Lower leg skin (tissue), 3 donors: ENCODE results near the gene PLXDC2.
"Not testable (repeated sequence)": the region's sequence is repeated elsewhere in the genome, so short reads cannot be mapped to it uniquely, and the experiment has no call there.

Source experiments
- POLR2A ChIP-seq, 2 donors: fragments of 450-650 bp; IDR thresholded peaks; one replicate each; pipeline ENCODE4 v1.6.1; 2016 to 2017; ENCODE audit warnings: antibody characterized with exemption in 2 of 2, mild to moderate bottlenecking in 1 of 2, moderate library complexity in 1 of 2
- TF ChIP-seq, protein P1 (sequence below), 3 donors: fragments of 450-650 bp; IDR thresholded peaks; one replicate each; pipeline ENCODE4 v1.5.1; 2016; ENCODE audit warnings: antibody characterized with exemption in 3 of 3, mild to moderate bottlenecking in 3 of 3, moderate library complexity in 2 of 3

DNA sequence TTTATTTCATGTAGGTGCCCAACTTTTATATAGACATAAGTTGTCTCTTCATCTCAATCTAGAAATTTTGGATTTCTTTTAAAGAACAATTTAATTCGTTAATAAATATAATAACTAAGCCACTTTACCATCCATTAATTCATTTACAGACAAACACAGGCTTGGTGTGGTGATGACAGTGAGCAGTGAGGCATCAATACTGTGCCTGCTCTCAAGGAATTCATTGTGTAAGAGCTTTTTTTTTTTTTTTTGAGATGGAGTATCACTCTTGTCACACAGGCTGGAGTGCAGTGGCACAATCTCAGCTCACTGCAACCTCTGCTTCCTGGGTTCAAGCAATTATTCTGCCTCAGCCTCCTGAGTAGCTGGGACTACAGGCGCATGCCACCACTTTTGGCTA is 185.8 kb downstream of the PLXDC2 start:
- TF ChIP-seq, protein P1, sequence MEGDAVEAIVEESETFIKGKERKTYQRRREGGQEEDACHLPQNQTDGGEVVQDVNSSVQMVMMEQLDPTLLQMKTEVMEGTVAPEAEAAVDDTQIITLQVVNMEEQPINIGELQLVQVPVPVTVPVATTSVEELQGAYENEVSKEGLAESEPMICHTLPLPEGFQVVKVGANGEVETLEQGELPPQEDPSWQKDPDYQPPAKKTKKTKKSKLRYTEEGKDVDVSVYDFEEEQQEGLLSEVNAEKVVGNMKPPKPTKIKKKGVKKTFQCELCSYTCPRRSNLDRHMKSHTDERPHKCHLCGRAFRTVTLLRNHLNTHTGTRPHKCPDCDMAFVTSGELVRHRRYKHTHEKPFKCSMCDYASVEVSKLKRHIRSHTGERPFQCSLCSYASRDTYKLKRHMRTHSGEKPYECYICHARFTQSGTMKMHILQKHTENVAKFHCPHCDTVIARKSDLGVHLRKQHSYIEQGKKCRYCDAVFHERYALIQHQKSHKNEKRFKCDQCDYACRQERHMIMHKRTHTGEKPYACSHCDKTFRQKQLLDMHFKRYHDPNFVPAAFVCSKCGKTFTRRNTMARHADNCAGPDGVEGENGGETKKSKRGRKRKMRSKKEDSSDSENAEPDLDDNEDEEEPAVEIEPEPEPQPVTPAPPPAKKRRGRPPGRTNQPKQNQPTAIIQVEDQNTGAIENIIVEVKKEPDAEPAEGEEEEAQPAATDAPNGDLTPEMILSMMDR (IDR thresholded peaks at IDR 0.05), result not testable (repeated sequence)
- not testable (repeated sequence) for TF ChIP-seq POLR2A (IDR thresholded peaks at IDR 0.05)
